SH-SY5Y (cell line): Measurements from ENCODE around the gene TULP1.

Source experiments
- GATA2 ChIP-seq: IDR thresholded peaks from 2 replicates; pipeline ENCODE4 v1.6.1; 2011; ENCODE audit warnings: mild to moderate bottlenecking, low read depth, low read length
- GATA3 ChIP-seq: IDR thresholded peaks from 2 replicates; pipeline ENCODE4 v1.6.1; 2011; ENCODE audit warnings: low read depth, mild to moderate bottlenecking, low read length, moderate library complexity

DNA sequence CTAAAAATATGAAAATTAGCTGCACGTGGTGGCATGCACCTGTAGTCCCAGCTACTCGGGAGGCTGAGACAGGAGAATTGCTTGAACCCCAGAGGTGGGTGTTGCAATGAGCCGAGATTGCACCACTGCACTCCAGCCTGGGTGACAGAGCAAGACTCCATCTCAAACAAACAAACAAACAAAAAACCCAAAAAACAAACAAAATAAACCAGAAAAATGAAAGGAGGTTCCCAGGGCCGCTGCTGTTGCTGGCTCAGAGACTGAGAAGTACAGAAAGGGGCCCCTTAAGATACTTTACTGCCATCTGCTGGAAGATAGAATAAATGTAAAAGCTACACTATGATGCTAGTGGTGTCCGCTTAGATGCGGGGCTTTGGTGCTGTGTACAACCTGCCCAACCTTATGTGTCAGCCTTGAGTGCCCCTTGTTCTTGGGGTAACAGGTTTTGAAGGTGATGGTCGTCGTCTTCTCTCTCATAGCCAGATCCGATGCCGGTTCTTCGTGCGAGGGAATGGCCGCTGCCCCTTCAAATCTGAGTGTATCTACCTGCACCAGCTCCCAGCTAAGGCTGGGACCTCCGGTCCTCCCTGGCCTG lies 63.3 kb downstream of the TULP1 start:
- TF ChIP-seq GATA2 (no peak), GATA3 (no peak)
